Common myeloid progenitor, CD34-positive (primary cell): ENCODE measurements around the gene POLD1.
"Not testable (repeated sequence)": the region's sequence is repeated elsewhere in the genome, so short reads cannot be mapped to it uniquely, and the experiment has no call there.

Experiments
- CTCF ChIA-PET: fragments of 350-600 bp; sonication (Branson Sonifier 250); formaldehyde crosslinking; loops from one replicate; lab custom pipeline; 2021; ENCODE audit warnings: antibody characterized with exemption; lab: Charles Lee
- POLR2A ChIA-PET: fragments of 350-600 bp; sonication (Branson Sonifier 250); formaldehyde crosslinking; loops from one replicate; lab custom pipeline; 2021; ENCODE audit warnings: antibody characterized with exemption; lab: Charles Lee
- DNase-seq, 3 donors: peaks; one replicate each; pipeline versions ENCODE4 v3.0.0 to v3.0.0-alpha.2; 2013
- H3K27ac ChIP-seq, 2 experiments: 1 replicate in 1 of 2; 2 replicates in 1 of 2; pipeline ENCODE4 v1.7.0; 2013; ENCODE audit warnings: inconsistent platforms in 2 of 2, low read length in 2 of 2, mild to moderate bottlenecking in 2 of 2, low read depth in 1 of 2, moderate library complexity in 1 of 2; ENCODE audit not compliant: severe bottlenecking in 2 of 2, insufficient read depth in 1 of 2, poor library complexity in 1 of 2
- H3K27me3 ChIP-seq, 5 experiments: replicated peaks in 2 of 5; 1 replicate in 3 of 5; 2 replicates in 2 of 5; pipeline versions ENCODE4 v1.6.1 to v1.7.0; 2013; ENCODE audit warnings: low read length in 4 of 5, mild to moderate bottlenecking in 2 of 5, moderate library complexity in 2 of 5, inconsistent platforms in 1 of 5; ENCODE audit not compliant: insufficient read depth in 5 of 5, control insufficient read depth in 4 of 5
- H3K36me3 ChIP-seq, 4 experiments: 1 replicate in 2 of 4; 2 replicates in 2 of 4; pipeline versions ENCODE4 v1.6.1 to v1.7.0; 2013; ENCODE audit warnings: low read length in 3 of 4, control low read depth in 1 of 4, mild to moderate bottlenecking in 1 of 4; ENCODE audit not compliant: control insufficient read depth in 4 of 4, insufficient read depth in 4 of 4
- H3K4me1 ChIP-seq, 4 experiments: 1 replicate in 3 of 4; 2 replicates in 1 of 4; pipeline versions ENCODE4 v1.6.1 to v1.7.1; 2013; ENCODE audit warnings: low read length in 3 of 4, mild to moderate bottlenecking in 3 of 4, control low read depth in 1 of 4, inconsistent platforms in 1 of 4, moderate library complexity in 1 of 4; ENCODE audit not compliant: control insufficient read depth in 4 of 4, insufficient read depth in 4 of 4; ENCODE audit errors: control extremely low read depth in 1 of 4
- H3K4me3 ChIP-seq, 7 experiments: 1 replicate in 4 of 7; 2 replicates in 3 of 7; pipeline versions ENCODE4 v1.5.1 to v1.7.0; 2013; ENCODE audit warnings: mild to moderate bottlenecking in 7 of 7, low read length in 6 of 7, moderate library complexity in 6 of 7, inconsistent platforms in 2 of 7, low read depth in 2 of 7, control low read depth in 1 of 7; ENCODE audit not compliant: insufficient read depth in 4 of 7, control insufficient read depth in 1 of 7; ENCODE audit errors: extremely low read depth in 1 of 7
- H3K9me3 ChIP-seq, 5 experiments: 1 replicate in 4 of 5; 2 replicates in 1 of 5; pipeline versions ENCODE4 v1.6.1 to v1.7.1; 2013; ENCODE audit warnings: low read length in 4 of 5, mild to moderate bottlenecking in 2 of 5, inconsistent platforms in 1 of 5, low read depth in 1 of 5, moderate library complexity in 1 of 5; ENCODE audit not compliant: control insufficient read depth in 4 of 5, insufficient read depth in 2 of 5; ENCODE audit errors: control extremely low read depth in 1 of 5
- WGBS: methylation state at CpG from one replicate; pipeline ENCODE4 v1.1.5; 2013; ENCODE audit not compliant: insufficient coverage; 5-methylcytosine and 5-hydroxymethylcytosine counted together

The POLD1 gene

DNA sequence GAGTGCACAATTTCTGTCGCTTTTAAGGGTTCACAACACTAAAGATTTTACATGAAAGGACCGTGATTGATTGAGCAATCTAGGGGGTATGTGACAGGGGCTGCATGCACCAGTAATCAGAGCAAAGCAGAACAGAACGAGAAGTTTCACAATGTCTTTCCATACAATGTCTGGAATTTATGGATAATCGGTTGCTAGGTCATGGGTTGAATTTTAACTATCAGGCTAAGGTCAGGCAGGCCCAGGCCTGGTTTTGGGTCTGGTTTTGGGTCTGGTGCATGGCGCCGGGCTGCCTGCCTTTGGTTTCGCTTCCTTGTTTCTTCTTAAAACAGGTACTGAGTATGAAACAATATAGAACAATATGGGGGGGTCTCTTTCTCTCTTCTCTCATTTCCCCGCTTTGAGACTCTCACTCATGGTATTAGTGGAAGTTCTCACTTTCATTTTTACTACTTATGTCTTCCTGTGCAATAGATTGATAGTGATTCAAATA lies 37.0 kb upstream of the POLD1 start:
- CTCF ChIA-PET, H3K4me3 ChIP-seq, H3K27ac ChIP-seq, H3K36me3 ChIP-seq, H3K4me1 ChIP-seq, POLR2A ChIA-PET, H3K27me3 ChIP-seq: not testable (repeated sequence)
- WGBS, result 93% methylated on average over 3 of the region's 8 CpGs
- H3K9me3 ChIP-seq, result peaks cover 0 to 13% (median 9%) of the 10 kb centered on the region in 5 experiments
- DNase-seq, result peak in 1 of 3 donors; percentile 15

GRCh38 chr19:50349277-50350057 lies 34.7 kb upstream of the POLD1 start:
- Histone ChIP-seq H3K36me3 (no peaks in the 10 kb centered on the region), H3K4me1 (no peaks in the 10 kb centered on the region), H3K9me3 (peaks cover 0 to 11% (median 8%) of the 10 kb centered on the region in 5 experiments), H3K4me3 (no peak overlapping the region), H3K27ac (no peak overlapping the region), H3K27me3 (peaks cover 0 to 6% (median 0%) of the 10 kb centered on the region in 5 experiments)
- 89% methylated on average over 13 of the region's 22 CpGs for WGBS
- DNase-seq, result no peak
- ChIA-PET POLR2A (no interaction called here), CTCF (no interaction called here)

DNA sequence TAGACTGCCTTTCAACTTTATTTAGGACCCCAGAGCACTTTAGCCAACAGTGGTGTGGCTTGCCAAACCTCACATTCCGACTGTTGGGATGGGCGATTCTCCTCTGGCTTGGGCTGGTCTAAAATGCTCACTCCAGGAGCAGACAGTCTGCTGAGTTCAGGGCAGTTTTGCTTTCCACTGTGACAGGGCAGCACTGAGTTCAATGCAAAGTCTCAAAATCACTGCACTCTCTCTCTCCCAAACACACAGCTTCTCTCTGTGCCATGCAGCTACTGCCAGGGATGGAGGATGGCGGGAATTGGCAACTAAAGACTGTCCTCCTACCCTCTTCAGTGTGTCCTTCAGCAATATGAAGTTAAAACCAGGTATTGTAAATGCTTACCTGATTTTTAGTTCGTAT lies 31.9 kb upstream of the POLD1 start:
- no peak overlapping the region for H3K4me3 ChIP-seq
- DNase-seq, result no peak
- H3K9me3 ChIP-seq, result no peaks in the 10 kb centered on the region
- POLR2A ChIA-PET, result no interaction called here
- CTCF ChIA-PET, result interaction anchor here (1.3 to 2.0 kb wide), 2 partner anchors 109 to 204 kb away, joined by 4 read pairs; no protein-coding TSS in a partner anchor
- H3K36me3 ChIP-seq, result no peaks in the 10 kb centered on the region
- WGBS, result 100% methylated on average over 2 of the region's 4 CpGs
- H3K27ac ChIP-seq, result no peak overlapping the region
- peaks cover 0 to 2% (median under 1%) of the 10 kb centered on the region in 4 experiments for H3K4me1 ChIP-seq
- peaks cover 0 to 6% (median 0%) of the 10 kb centered on the region in 5 experiments for H3K27me3 ChIP-seq

GRCh38 chr19:50353487-50353880 lies 30.7 kb upstream of the POLD1 start:
- POLR2A ChIA-PET, H3K27ac ChIP-seq, H3K9me3 ChIP-seq, H3K36me3 ChIP-seq, H3K27me3 ChIP-seq, H3K4me3 ChIP-seq, H3K4me1 ChIP-seq, DNase-seq: not testable (repeated sequence)
- 98% methylated on average over 6 of the region's 7 CpGs for WGBS
- CTCF ChIA-PET, result interaction anchor here (2.0 kb wide), 1 partner anchor 203 kb away, joined by 4 read pairs; no protein-coding TSS in a partner anchor

- Histone ChIP-seq H3K27ac (peak overlapping the region in 1 of 2 experiments; percentile 87), H3K4me3 (peak overlapping the region in 3 of 7 experiments; percentile 63 to 87 (median 83)), H3K27me3 (peaks cover 0 to 8% (median 0%) of the 10 kb centered on the region in 5 experiments), H3K4me1 (peaks cover 0 to 11% (median 8%) of the 10 kb centered on the region in 4 experiments), H3K9me3 (no peaks in the 10 kb centered on the region), H3K36me3 (no peaks in the 10 kb centered on the region)
- DNase-seq, result no peak
- POLR2A ChIA-PET, result interaction anchor here (1.1 kb wide), 1 partner anchor 59 kb away, joined by 4 read pairs; no protein-coding TSS in a partner anchor
- CTCF ChIA-PET, result interaction anchor here (1.0 to 2.6 kb wide), 10 partner anchors 10 to 200 kb away, joined by 3 to 14 read pairs (median 4); no protein-coding TSS in a partner anchor
- 17% methylated on average over 5 of the region's 13 CpGs for WGBS
Observed at GRCh38 chr19:50356691-50357177, 27.4 kb upstream of the POLD1 start.

GRCh38 chr19:50357178-50358100 lies 26.7 kb upstream of the POLD1 start:
- POLR2A ChIA-PET, result interaction anchor here (1.1 to 1.2 kb wide), 2 partner anchors 19 to 58 kb away, joined by 3 to 4 read pairs; partner anchors contain the start of gene NR1H2
- Histone ChIP-seq H3K4me1 (peaks cover 0 to 11% (median 8%) of the 10 kb centered on the region in 4 experiments), H3K9me3 (no peaks in the 10 kb centered on the region), H3K36me3 (no peaks in the 10 kb centered on the region), H3K27ac (peak overlapping the region; percentile 62 to 87), H3K27me3 (peaks cover 0 to 4% (median 0%) of the 10 kb centered on the region in 5 experiments), H3K4me3 (peak overlapping the region; percentile 35 to 87 (median 81))
- DNase-seq, result peak; percentile 84 to 95 (median 91)
- WGBS, result 2% methylated on average over 41 of the region's 54 CpGs
- CTCF ChIA-PET, result interaction anchor here (0.6 to 2.6 kb wide), 14 partner anchors 9 to 312 kb away, joined by 3 to 14 read pairs (median 4); no protein-coding TSS in a partner anchor
